SW 1271 (cell line): ENCODE measurements around the gene TRIM44.
"Not testable (repeated sequence)": the region's sequence is repeated elsewhere in the genome, so short reads cannot be mapped to it uniquely, and the experiment has no call there.

Experiments used
- DNase-seq, 2 experiments: peaks; one replicate each; lab custom pipeline; 2025; lab: John Stamatoyannopoulos, UW

TRIM44 gene

GRCh38 chr11:35815556-35816315, 153.2 kb downstream of the TRIM44 start:
- DNase-seq, result no peak

GRCh38 chr11:35820614-35821013, 158.0 kb downstream of the TRIM44 start:
- DNase-seq, result no peak

GRCh38 chr11:35822815-35823495, 160.4 kb downstream of the TRIM44 start:
- no peak for DNase-seq

GRCh38 chr11:35823742-35824298, 161.2 kb downstream of the TRIM44 start:
- DNase-seq, result no peak

- DNase-seq, result no peak
These were observed 162.8 kb downstream of the TRIM44 start for GRCh38 chr11:35825386-35825785.

GRCh38 chr11:35826006-35826405, 163.4 kb downstream of the TRIM44 start:
- no peak for DNase-seq

- DNase-seq, result no peak
These were observed 164.4 kb downstream of the TRIM44 start for GRCh38 chr11:35826949-35827348.

GRCh38 chr11:35836205-35836604, 173.6 kb downstream of the TRIM44 start:
- no peak for DNase-seq

- no peak for DNase-seq
These were observed 175.5 kb downstream of the TRIM44 start for GRCh38 chr11:35838071-35838470.

GRCh38 chr11:35838697-35839367, 176.3 kb downstream of the TRIM44 start:
- not testable (repeated sequence) for DNase-seq

GRCh38 chr11:35839368-35840161, 177.0 kb downstream of the TRIM44 start:
- DNase-seq, result no peak

- DNase-seq, result no peak
These were observed 179.2 kb downstream of the TRIM44 start for GRCh38 chr11:35841733-35842132.

GRCh38 chr11:35842958-35843357, 180.4 kb downstream of the TRIM44 start:
- no peak for DNase-seq

GRCh38 chr11:35844579-35844978, 182.0 kb downstream of the TRIM44 start:
- no peak for DNase-seq

- DNase-seq, result no peak
These were observed 183.3 kb downstream of the TRIM44 start for GRCh38 chr11:35845860-35846259.

GRCh38 chr11:35846874-35847273, 184.3 kb downstream of the TRIM44 start:
- no peak for DNase-seq

GRCh38 chr11:35847473-35847872, 184.9 kb downstream of the TRIM44 start:
- no peak for DNase-seq

GRCh38 chr11:35848616-35849015, 186.0 kb downstream of the TRIM44 start:
- no peak for DNase-seq

GRCh38 chr11:35850191-35850590, 187.6 kb downstream of the TRIM44 start:
- DNase-seq, result no peak

- no peak for DNase-seq
These were observed 188.8 kb downstream of the TRIM44 start for GRCh38 chr11:35851342-35851741.

GRCh38 chr11:35852056-35852455, 189.5 kb downstream of the TRIM44 start:
- DNase-seq, result no peak

GRCh38 chr11:35853971-35854370, 191.4 kb downstream of the TRIM44 start:
- DNase-seq, result no peak
